CD14-positive monocyte (primary cell): ENCODE data around the gene PPP2R2C. TPM values are rescaled to one million over a fixed set of nuclear protein-coding genes. Genes with fewer than 3 reads are reported as not detected.

Experiments
- DNase-seq, 3 donors: peaks; one replicate each; pipeline ENCODE4 v3.0.0-alpha.2; 2011 to 2022
- H2AFZ ChIP-seq: 2 replicates; pipeline ENCODE4 v1.6.0; 2012; ENCODE audit warnings: mild to moderate bottlenecking, low read depth, low read length, inconsistent platforms; ENCODE audit not compliant: insufficient read depth, poor library complexity, severe bottlenecking
- H3K27ac ChIP-seq, 2 donors: 1 replicate in 1 of 2; 2 replicates in 1 of 2; pipeline ENCODE4 v1.5.1; 2012 to 2013; ENCODE audit warnings: low read length in 2 of 2, control low read depth in 1 of 2, inconsistent platforms in 1 of 2, low read depth in 1 of 2, mild to moderate bottlenecking in 1 of 2
- H3K27me3 ChIP-seq, 2 donors: one replicate each; pipeline versions ENCODE4 v1.6.0 to v1.6.1; 2011 to 2013; ENCODE audit warnings: low read length in 2 of 2; ENCODE audit not compliant: control insufficient read depth in 2 of 2, insufficient read depth in 2 of 2
- H3K36me3 ChIP-seq, 2 donors: replicated peaks in 1 of 2; 1 replicate in 1 of 2; 2 replicates in 1 of 2; pipeline versions ENCODE4 v1.5.1 to v1.6.1; 2012 to 2013; ENCODE audit warnings: low read length in 2 of 2, control low read depth in 1 of 2, inconsistent platforms in 1 of 2, mild to moderate bottlenecking in 1 of 2; ENCODE audit not compliant: insufficient read depth in 2 of 2, control insufficient read depth in 1 of 2
- H3K4me1 ChIP-seq, 2 donors: 1 replicate in 1 of 2; 2 replicates in 1 of 2; pipeline versions ENCODE4 v1.5.1 to v1.6.1; 2012 to 2013; ENCODE audit warnings: low read length in 2 of 2, control low read depth in 1 of 2, inconsistent platforms in 1 of 2, mild to moderate bottlenecking in 1 of 2, moderate library complexity in 1 of 2; ENCODE audit not compliant: insufficient read depth in 2 of 2, control insufficient read depth in 1 of 2
- H3K4me2 ChIP-seq: replicated peaks from 2 replicates; pipeline ENCODE3; 2012; ENCODE audit warnings: low read length, moderate library complexity, mild to moderate bottlenecking; ENCODE audit not compliant: poor library complexity, severe bottlenecking; ENCODE audit errors: extremely low read depth
- H3K4me3 ChIP-seq, 3 experiments: fragments of 200-600 bp in 1 of 3; sonication (generic) in 1 of 3; replicated peaks in 1 of 3; 1 replicate in 2 of 3; 2 replicates in 1 of 3; pipeline ENCODE4 v1.5.1; 2011 to 2013; ENCODE audit warnings: low read length in 3 of 3, mild to moderate bottlenecking in 3 of 3, control low read depth in 2 of 3, low read depth in 2 of 3, inconsistent platforms in 1 of 3, moderate library complexity in 1 of 3
- H3K79me2 ChIP-seq: 2 replicates; pipeline ENCODE4 v1.6.0; 2012; ENCODE audit warnings: mild to moderate bottlenecking, control low read depth, inconsistent platforms, low read length, moderate library complexity; ENCODE audit not compliant: insufficient read depth
- H3K9ac ChIP-seq: 2 replicates; pipeline ENCODE4 v1.6.0; 2017; ENCODE audit warnings: low read length, mild to moderate bottlenecking; ENCODE audit not compliant: insufficient read depth, poor library complexity, severe bottlenecking
- H3K9me3 ChIP-seq, 2 donors: replicated peaks in 1 of 2; 1 replicate in 1 of 2; 2 replicates in 1 of 2; pipeline versions ENCODE4 v1.5.1 to v1.6.1; 2012 to 2013; ENCODE audit warnings: low read length in 2 of 2, control low read depth in 1 of 2; ENCODE audit not compliant: control insufficient read depth in 1 of 2, insufficient read depth in 1 of 2
- H4K20me1 ChIP-seq: 2 replicates; pipeline ENCODE4 v1.6.0; 2012; ENCODE audit warnings: mild to moderate bottlenecking, low read length, control low read depth, moderate library complexity; ENCODE audit not compliant: insufficient read depth
- H3K27ac Mint-ChIP-seq, 7 donors: one replicate each; pipeline ENCODE4 v1.8.0; 2020; ENCODE audit warnings: mild to moderate bottlenecking in 7 of 7, mixed read lengths in 7 of 7, moderate library complexity in 6 of 7, inconsistent platforms in 2 of 7
- H3K27me3 Mint-ChIP-seq, 3 donors: one replicate each; pipeline ENCODE4 v1.8.0; 2021 to 2022; ENCODE audit warnings: low read depth in 3 of 3, mild to moderate bottlenecking in 3 of 3, mixed read lengths in 3 of 3, moderate library complexity in 3 of 3, inconsistent platforms in 1 of 3
- H3K36me3 Mint-ChIP-seq, 2 donors: one replicate each; pipeline ENCODE4 v1.8.0; 2020; ENCODE audit warnings: mixed read lengths in 2 of 2, inconsistent platforms in 1 of 2, mild to moderate bottlenecking in 1 of 2
- H3K4me1 Mint-ChIP-seq: one replicate; pipeline ENCODE4 v1.8.0; 2020; ENCODE audit warnings: mild to moderate bottlenecking, mixed read lengths
- H3K4me3 Mint-ChIP-seq, 2 donors: one replicate each; pipeline ENCODE4 v1.8.0; 2020; ENCODE audit warnings: mild to moderate bottlenecking in 2 of 2, mixed read lengths in 2 of 2, moderate library complexity in 1 of 2
- H3K9me3 Mint-ChIP-seq, 7 donors: one replicate each; pipeline ENCODE4 v1.8.0; 2020 to 2022; ENCODE audit warnings: mixed read lengths in 7 of 7, mild to moderate bottlenecking in 6 of 7, moderate library complexity in 6 of 7, inconsistent platforms in 2 of 7
- WGBS: methylation state at CpG from one replicate; pipeline ENCODE4 v1.1.5; 2013; ENCODE audit warnings: missing lambda C conversion rate; ENCODE audit not compliant: insufficient coverage; 5-methylcytosine and 5-hydroxymethylcytosine counted together
- intact Hi-C, 2 donors: fragments of 100-400 bp; cut with micrococcal nuclease; formaldehyde crosslinking; loops; one replicate each; pipeline versions ENCODE4 v1.15.0 to v1.15.1; 2023
- polyA plus RNA-seq, 3 donors: library from polyadenylated mRNA; depleted of rRNA in 1 of 3; unstranded in 2 of 3; stranded (reverse) in 1 of 3; fragments of 300-500 nt in 2 of 3; fragments of >200 nt in 1 of 3; fragmentation: Illumina TruSeq in 2 of 3; gene quantifications; 1 replicate in 2 of 3; 2 replicates in 1 of 3; pipeline ENCODE4 v1.2.3, GENCODE V29; 2012 to 2021
- TF ChIP-seq, protein P1 (sequence below): fragments of 200-600 bp; IDR thresholded peaks from one replicate; pipeline ENCODE4 v1.8.0; 2022; ENCODE audit warnings: antibody characterized with exemption, mild to moderate bottlenecking

PPP2R2C gene
- polyA plus RNA-seq, 3 donors: not detected

- Histone ChIP-seq H3K27me3 (no peaks in the 10 kb centered on the region), H2AFZ (no peak overlapping the region), H3K36me3 (no peaks in the 10 kb centered on the region), H3K9ac (no peak overlapping the region), H4K20me1 (no peaks in the 10 kb centered on the region), H3K4me1 (no peaks in the 10 kb centered on the region), H3K4me2 (no peak overlapping the region), H3K9me3 (peaks cover 16 to 29% of the 10 kb centered on the region in 2 donors), H3K4me3 (no peak overlapping the region), H3K27ac (no peak overlapping the region), H3K79me2 (no peaks in the 10 kb centered on the region)
- no peak overlapping the region for H3K4me3 Mint-ChIP-seq
- intact Hi-C loops: no loop called here
- DNase-seq: no peak
- TF ChIP-seq, protein P1, sequence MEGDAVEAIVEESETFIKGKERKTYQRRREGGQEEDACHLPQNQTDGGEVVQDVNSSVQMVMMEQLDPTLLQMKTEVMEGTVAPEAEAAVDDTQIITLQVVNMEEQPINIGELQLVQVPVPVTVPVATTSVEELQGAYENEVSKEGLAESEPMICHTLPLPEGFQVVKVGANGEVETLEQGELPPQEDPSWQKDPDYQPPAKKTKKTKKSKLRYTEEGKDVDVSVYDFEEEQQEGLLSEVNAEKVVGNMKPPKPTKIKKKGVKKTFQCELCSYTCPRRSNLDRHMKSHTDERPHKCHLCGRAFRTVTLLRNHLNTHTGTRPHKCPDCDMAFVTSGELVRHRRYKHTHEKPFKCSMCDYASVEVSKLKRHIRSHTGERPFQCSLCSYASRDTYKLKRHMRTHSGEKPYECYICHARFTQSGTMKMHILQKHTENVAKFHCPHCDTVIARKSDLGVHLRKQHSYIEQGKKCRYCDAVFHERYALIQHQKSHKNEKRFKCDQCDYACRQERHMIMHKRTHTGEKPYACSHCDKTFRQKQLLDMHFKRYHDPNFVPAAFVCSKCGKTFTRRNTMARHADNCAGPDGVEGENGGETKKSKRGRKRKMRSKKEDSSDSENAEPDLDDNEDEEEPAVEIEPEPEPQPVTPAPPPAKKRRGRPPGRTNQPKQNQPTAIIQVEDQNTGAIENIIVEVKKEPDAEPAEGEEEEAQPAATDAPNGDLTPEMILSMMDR: no peak
- H3K36me3 Mint-ChIP-seq: no peaks in the 10 kb centered on the region
- no peak overlapping the region for H3K27ac Mint-ChIP-seq
- peaks cover 6 to 13% (median 7%) of the 10 kb centered on the region in 3 donors for H3K27me3 Mint-ChIP-seq
- 67% methylated on average over 1 of the region's 6 CpGs for WGBS
- H3K9me3 Mint-ChIP-seq: peaks cover 14 to 40% (median 24%) of the 10 kb centered on the region in 7 donors
- no peaks in the 10 kb centered on the region for H3K4me1 Mint-ChIP-seq
Measured at GRCh38 chr4:6502147-6502546, 29.7 kb upstream of the PPP2R2C start.

GRCh38 chr4:6501171-6501570 lies 28.8 kb upstream of the PPP2R2C start:
- Histone ChIP-seq H3K27me3 (no peaks in the 10 kb centered on the region), H3K27ac (no peak overlapping the region), H3K4me2 (no peak overlapping the region), H3K36me3 (no peaks in the 10 kb centered on the region), H3K4me1 (no peaks in the 10 kb centered on the region), H3K79me2 (no peaks in the 10 kb centered on the region), H3K9ac (no peak overlapping the region), H2AFZ (no peak overlapping the region), H3K9me3 (peaks cover 9 to 21% of the 10 kb centered on the region in 2 donors), H3K4me3 (no peak overlapping the region), H4K20me1 (no peaks in the 10 kb centered on the region)
- H3K4me1 Mint-ChIP-seq: no peaks in the 10 kb centered on the region
- peaks cover 6 to 16% (median 6%) of the 10 kb centered on the region in 3 donors for H3K27me3 Mint-ChIP-seq
- WGBS: 88% methylated on average over 2 of the region's 4 CpGs
- H3K36me3 Mint-ChIP-seq: no peaks in the 10 kb centered on the region
- no peak for DNase-seq
- peaks cover 9 to 31% (median 19%) of the 10 kb centered on the region in 7 donors for H3K9me3 Mint-ChIP-seq
- intact Hi-C loops: no loop called here
- TF ChIP-seq, protein P1: no peak
- no peak overlapping the region for H3K27ac Mint-ChIP-seq
- H3K4me3 Mint-ChIP-seq: peak overlapping the region in 1 of 2 donors; percentile 33
